ENCODE results near the gene HIVEP1.

Gene HIVEP1

DNA sequence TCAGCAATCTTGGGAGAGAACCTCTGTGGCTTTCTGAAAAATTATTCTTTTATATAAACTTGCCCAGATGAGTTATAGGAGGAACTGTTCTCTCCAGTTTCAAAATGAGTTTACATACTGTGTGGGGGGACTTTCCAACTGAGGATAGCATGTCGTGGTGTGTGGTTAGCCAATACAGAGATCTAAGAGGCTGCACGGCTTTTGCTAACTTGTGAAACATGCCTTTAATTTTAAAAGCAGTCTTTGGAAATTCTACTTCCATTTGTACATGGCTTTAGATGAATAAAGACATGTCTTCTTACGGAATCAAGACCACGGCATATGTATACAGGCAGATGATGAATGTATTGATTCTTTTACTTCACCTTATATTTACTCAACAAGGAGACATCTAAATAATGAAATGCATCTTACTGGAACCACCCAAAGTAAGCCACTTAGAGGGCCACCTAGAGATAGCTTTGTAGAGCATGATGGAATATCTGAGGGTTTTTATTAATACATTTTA lies 39.8 kb downstream of the HIVEP1 start:
- no peak for DNase-seq

DNA sequence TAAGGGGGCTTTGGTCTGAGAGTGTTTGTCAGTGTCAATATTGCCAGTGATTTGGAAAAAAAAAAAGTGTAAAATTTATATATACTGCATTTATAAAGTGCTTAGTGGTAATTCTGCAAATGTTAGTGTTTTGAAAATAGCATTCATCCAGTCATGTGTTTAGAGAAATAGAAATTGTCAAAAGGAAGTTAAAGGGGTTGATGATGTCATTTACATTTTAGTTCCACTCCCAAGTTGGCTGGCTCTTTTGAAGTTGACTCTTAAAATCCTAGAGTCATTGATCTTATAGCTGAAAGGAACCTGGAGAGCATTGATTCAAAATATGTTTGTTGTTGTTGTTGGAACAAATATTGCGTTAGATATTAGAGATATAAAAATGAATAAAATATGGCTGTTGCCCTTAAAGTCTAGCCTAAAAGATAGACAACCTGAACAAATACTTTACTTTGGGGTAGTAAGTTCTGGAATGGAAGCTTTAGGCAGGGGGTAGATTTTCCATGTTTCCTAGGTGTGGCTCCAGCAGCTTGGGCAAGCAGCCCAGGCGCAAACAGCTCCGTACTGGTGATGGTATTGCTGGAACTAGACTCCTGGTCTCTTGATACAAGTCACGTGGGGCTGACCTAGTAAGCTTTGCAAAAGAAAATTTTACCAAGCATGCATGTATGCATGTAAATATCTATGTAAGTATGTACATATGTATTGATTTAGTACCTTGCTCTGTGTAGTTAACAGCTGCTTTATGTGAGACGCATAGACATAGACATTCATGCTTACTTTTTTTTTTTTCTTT lies 46.3 kb downstream of the HIVEP1 start:
- no peak for DNase-seq

DNA sequence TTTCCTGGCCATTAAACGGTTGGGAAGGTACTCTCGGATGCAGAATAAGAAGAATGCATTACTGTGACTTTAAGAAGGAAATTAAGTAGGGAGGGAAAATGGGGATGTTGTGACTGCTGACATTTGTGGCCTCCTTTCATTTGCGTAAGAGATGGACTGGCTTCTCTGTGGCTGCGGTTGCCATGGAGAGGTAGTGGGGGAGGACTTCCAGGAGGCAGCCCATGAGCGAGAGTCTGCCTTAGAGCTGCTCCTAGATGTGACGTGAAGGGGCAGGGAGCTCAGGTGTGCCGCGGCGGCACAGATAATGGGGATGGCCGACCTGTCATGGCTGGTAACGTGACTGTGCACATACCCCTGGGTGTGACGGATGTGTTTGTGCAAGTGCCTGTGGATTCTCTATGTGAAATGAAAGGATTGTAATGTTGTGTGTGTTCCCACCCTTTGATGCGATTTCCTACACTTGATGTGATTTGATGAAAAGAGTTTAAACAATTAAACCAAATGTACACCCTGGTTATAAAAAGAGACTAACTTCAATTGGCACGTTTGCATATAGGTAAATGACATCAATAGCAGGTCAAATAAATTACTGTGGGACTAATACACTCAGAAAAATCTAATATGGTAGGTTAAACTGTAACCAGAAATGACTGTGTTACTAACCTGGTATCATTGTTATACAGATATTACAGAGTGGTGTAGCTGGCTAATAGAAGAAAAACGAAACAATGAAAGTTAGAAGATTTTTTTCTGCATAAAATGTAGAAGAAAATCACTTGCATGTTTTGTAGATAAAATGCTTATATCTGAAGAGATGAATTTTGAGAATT lies 48.9 kb downstream of the HIVEP1 start:
- DNase-seq = peak; percentile 68

DNA sequence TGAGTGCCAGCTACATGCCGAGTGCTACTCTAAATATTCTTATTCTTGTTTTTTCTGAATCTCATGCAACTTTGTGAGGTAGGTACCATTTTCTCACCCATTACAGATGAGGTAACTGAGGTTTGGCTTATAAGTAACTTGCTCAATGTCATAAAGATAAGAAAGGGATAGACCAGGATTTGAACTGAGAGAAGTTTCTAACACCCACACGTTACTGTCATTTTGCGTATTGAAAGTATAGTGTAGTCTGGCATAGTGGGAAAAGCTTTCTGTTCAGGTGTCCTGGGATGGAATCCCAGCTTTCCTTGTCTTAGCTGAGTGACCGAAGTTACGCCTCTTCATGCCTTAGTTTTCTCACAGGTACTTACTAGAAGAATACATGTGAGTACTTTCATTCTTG lies 50.5 kb downstream of the HIVEP1 start:
- DNase-seq = no peak

DNA sequence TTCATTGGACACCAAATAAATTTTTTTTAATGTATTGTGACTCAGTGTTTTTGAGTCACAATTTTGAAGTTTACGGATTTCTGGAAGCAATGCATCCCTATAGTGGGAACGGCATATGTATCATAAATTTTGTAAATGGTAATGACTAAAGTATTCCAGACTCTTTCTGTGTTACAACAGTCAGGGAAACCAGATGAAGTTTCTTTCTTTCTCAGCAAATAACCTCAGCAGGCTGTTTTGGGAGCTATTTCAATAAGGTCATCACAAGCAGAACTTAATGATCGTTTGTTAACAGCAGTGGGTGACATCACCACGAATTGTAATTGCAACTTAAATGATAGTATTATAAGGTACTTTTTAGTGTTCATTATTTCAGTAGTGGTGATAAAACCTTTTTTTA lies 52.0 kb downstream of the HIVEP1 start:
- DNase-seq = no peak

DNA sequence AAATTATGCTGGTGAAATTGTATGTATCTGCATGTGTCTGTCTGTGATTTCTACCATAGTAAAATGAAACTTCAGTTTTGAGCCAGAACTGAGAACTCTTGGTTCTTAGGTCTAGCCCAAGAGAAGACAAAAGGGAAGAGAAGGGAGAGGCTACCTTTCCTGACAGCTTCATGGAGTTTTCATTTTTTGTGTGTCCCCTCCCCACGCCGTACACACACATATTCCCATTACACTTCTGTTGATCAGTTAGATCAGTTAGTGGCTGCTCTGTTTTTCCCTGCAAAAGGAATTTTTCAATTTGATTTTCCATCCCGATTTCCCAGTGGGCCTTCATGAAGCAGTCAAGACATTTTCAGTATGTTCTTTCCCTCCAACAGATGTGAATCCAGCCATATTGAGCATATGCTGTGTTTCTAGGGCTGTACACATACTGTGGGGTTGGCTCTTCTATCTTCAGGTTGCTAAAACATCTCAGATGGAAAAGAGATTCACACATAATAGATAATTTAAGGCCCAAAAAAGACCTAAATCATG lies 52.5 kb downstream of the HIVEP1 start:
- no peak for DNase-seq

DNA sequence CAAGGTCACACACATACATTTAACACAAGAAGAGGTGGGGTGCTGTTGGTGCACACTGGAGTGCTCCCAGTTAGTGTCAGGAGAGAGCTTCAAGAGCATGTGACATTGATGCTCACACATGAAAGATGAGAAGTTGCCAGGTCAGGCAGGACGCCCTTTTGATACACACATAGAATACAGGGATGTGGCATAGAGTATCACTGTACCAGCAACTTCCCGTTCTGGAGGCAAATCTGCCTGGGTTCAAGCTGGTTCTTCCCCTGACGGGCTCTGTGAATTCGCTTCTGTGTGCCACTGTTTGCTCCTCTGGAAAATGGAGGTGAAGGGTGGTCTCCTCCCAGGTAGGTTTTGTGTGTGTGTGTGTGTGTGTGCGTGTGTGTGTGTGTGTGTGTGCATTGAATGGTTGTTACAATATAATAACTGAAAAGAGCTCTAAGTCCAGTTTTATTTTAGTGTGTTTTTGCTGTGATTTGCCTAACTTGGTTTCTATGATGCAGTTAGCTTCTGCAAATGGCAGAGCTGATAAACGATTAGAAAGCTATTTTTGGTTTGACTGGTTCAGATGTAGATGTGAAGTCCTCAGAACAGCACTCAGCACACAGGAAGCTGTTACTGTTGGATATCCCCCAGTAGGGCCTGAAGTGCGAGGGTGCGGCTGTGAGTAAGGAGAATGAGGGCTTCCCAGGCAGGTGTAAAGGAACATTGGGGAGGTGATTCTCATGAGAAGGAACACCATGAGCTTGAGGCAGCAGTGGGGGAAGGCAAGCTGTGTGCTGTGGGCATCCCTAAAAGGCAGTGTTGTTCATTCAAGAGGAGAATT lies 53.4 kb downstream of the HIVEP1 start:
- no peak for DNase-seq

DNA sequence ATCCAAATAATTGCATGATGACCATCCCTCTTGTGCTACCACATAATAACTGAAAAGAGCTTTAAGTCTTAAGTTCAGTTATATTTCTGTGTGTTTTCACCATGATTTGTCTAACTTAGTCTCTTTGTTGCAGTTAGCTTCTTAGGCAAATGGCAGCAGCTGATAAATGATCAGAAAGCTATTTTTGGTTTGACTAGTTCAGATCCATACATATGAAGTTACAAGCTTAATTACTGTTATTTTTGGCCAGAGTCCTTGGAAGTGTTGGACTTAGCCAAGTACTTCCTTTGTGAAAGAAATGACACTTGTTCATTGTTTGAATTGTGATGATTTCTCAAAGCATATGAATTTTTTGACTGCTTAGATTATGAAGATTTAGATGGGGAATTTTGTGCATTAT lies 54.2 kb downstream of the HIVEP1 start:
- DNase-seq = no peak

DNA sequence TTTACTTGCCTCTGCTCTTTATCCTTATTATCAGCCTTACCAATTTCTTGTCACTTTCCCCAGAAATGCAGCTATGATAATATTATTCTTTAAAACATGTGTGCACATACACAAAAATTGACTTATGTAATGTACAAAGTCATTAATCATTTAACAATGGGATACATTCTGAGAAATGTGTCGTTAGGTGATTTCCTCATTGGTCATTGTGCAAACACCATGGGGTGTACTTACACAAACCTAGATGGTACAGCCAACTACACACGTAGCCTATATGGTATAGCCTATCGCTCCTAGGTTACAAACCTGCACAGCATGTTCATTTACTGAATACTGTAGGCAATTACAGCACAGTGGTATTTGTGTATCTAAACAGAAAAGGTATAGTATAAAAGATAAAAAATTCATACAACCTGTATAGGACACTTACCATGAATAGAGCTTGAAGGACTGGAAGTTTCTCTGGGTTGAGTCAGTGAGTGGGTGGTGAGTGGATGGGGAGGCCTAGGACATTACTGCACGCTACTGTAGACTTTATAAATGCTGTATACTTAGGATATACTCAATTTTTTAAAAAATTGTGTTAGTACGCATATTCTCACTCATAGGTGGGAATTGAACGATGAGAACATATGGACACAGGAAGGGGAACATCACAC lies 56.9 kb downstream of the HIVEP1 start:
- no peak for DNase-seq

DNA sequence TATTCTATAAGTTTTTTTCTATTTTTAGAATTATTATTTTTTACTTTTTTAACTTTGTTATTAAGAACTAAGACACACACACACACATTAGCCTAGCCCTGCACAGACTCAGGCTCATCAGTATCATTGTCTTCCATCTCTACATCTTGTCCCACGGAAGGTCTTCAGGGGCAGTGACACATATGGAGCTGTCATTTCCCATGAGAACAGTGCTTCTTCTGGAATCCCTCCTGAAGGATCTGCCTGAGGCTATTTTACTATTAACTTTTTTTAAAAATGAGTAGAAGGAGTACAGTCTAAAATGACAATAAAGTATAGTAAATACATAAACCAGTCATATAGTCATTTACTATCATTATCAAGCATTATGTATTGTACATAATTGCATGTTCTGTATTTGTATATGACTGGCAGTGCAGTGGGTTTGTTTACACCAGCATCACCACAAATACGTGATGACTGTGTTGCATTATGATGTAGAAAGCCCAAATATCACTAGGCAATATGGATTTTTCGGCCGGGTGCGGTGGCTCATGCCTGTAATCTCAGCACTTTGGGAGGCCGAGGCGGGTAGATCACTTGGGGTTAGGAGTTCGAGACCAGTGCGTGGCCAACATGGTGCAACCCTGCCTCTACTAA lies 57.9 kb downstream of the HIVEP1 start:
- DNase-seq = no peak

DNA sequence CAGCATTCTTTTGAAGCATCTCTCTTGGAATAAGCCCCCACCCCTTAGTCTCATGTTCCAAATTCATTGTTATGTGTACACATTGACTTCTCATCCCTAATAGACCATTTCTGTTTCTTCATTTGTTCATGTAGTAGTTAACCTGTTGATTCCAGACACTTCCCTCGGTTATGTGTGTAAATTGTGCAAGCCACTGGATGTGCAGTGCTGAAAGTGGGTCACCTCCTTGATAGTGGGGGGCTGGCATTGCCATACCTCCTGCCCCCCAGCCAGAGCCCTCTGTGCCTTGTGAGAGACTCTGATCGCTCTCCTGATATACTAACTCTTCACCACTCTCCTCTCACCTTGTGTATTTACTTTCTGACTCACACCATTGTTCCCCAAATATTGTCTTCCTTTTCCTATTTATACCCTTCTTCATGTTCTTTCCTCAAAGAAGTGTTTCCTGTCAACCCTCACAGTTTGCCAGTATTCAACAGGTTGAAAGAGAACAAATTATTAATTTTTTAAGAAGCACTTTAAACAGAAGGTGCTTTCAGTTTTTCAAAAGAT lies 59.0 kb downstream of the HIVEP1 start:
- DNase-seq = no peak

DNA sequence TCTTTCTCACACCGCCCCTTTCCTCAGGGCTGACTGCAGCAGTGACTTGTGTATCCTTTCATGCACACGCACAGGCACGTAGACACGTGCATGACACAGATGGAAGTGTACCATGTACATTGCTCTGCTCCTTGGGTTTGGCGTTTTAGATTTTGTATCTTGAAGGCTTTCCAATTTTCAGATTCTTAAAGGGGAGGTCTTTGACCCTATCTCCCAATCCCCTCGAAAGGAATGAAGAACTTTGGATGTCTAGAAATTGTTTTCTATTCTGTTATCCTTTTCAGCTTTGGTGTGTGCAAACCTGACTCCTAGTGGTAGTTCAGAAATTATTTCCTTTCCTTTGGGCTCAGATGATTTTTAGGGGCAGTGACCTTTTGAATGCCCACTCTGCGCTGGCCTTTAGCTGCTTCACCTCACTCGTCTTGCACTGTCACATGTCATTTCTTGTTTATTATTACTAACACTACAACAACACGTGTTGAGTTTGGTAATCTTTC lies 63.0 kb downstream of the HIVEP1 start:
- DNase-seq = no peak

DNA sequence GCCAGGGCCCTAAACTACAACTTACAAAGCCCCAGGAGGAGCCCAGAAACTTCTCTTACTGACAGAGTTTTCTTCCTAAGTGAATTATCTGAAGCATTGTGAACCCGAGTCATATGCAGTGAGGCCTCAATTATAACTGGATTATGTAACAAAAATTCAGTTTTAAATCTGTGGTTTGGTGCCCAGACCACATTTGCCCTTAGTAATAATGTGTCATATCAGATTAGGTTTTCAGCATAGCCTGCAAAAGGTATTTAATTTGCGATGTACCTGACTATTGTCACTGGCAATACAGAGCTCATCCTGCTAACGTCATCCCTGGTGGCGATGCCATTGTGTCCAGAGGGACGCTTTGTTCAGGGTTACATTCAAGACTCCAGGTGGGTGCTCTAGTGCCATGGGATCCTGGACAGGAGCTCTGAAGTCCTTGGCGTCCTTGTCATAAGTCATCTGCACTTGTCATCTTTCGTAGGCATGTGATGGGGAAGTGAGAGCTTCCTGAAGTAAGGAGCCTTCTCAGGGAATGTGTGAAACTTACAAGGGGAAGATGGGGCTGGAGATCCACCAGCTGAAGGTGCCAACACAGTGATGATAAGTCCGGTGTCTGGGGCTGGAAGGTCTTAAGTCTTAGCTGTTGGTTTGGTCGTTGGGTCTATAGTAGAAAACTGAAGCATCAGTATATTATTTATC lies 65.1 kb downstream of the HIVEP1 start:
- no peak for DNase-seq

DNA sequence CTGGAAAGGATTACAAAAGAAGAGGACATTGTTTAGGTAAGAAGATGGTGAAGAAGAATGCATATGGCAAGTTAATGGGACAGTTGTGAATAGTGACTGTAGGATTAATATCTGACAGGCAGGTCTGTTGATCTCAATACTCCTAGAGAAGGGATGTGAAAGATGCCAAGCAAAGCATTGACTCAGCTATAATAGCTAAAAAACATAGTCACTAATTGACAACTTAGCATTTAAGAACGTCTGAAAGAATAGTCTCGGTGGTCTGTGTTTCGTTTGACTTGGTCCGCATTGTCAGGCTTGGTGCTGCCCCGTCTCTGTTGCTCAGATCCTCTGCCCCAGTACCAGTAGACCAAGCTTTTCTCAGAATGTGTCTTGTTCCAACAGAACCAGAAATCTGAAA lies 65.9 kb downstream of the HIVEP1 start:
- no peak for DNase-seq

DNA sequence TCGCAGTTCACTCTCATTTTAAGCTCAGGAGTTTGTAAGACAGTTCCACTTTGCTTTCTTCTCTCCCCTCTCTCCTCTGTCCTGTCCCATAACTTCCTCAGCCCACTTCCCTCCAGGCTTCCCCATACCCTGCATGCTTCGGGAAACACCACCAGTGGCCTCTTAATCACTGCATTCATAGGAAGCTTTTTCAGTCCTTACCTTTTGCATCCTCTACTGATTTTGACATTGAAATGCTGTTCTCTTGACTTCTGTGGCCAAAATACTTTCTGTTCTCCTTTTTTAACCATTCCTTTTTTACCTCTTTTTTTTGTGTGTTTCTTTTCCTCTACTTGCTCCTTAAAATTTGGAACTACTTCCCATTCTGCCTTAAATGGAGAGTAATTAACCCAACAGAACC lies 69.7 kb downstream of the HIVEP1 start:
- DNase-seq = no peak

DNA sequence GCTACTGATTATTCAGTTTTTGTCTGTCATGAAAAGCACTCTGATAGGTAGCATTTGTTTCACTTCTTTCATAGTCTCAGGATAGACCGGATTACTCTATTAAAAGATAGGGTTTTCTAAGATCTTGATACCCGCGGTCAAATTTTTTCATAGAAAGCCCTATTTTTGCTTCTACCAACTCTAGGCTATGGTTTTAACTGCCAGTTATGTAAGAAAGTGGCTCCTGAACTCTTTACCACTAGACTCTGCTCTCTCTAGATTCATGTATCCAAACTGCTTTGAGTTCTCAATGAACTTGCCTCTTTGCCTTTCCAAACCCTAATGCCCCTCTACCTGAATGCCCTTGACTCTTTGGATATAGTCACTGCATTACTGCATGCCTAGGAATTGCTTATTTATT lies 70.3 kb downstream of the HIVEP1 start:
- no peak for DNase-seq

DNA sequence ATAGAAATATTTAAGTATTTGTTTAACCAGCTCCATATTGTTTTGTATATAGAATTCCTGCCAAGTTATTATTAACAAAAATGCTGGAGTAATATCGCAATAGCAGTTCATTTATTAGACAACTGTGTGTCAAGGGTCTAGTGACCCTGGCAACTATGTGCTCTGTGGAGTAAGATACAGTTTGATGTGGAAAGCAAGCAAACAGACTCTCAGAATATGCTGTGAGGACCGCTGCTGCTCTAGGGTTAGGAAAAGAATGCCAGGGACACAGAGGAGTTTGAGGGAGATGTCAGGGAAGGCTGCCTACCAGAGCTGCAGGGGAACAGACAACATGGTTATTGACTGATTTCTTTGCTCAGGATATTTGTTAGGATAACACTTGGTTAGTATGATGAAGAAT lies 71.2 kb downstream of the HIVEP1 start:
- DNase-seq = no peak

DNA sequence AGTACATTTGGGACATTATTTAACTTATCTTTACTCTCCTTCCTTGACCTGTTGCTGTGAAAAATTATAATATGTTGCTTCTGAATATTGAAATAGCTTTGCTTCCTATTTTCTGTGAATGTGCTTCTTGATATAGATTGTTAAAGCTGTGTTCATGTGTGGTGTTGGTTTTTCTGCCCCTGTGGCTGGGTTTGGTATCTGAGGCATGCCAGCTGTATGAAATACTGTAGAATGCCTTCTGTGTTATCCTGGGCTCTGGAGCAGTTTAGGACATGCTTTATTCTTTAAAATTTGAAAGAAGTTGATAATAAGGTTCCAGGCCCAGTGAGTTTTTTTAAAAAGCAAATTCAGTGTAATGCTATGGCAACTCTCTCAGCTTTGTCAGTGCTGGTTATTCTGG lies 71.7 kb downstream of the HIVEP1 start:
- DNase-seq = no peak

DNA sequence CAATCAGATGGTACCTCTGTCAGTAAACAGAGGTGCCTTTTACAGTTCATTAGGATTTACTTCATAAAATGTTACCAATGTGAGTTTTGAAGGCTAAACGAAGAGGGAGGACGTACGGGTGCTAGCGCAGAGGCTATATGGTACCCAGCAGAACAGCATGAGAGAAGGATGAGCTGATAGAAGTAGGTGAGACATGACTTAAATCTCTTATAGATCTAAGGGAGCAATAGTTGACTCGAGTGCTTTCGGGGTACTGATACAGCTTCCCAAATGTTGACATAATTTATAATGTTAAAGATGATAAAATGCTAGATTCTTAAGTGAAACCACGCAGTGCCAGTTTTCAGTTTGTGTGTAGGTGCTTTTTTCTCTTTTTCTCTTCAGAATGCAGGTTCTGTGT lies 72.6 kb downstream of the HIVEP1 start:
- no peak for DNase-seq

DNA sequence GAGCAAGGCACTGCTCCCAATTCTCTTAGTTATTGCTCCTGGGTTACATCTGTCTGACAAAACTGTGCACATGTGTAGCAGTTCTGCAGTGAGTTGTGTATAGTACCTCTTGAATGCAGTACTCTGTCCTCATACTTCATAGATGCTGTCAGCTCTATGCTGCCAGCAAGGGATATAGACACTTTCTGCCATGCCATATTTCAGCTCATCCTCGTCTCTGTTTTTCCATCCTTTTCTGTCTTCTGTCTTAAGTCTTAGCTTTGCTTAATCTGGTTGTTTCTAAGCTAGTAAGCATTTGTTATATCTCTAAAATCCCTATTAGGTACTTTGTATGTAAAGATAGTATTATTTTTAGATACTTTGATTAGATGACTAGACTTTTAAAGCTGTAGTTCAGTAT lies 76.4 kb downstream of the HIVEP1 start:
- no peak for DNase-seq

DNA sequence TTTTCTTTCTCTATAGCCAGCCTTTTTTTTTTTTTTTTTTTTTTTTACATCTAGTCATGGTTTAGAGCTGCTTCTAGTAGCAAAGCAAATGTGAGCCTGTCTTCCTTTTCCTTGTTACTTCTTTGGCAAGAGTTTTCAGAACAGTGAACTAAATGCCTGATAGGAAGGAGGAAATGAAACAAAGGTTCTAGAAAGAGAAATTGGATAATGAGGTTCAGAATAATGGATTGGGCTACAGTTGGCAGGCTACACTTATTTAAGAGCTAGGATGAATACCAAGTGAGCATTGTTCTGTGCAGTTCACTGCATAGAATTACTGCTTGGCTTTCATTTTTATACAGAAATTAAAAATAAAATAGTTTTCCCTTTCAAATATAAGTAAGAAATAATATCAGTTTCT lies 78.6 kb downstream of the HIVEP1 start:
- no peak for DNase-seq

Measured in activated CD4-positive, CD25-positive, alpha-beta regulatory T cell treated with anti-CD3 and anti-CD28 coated beads, Interleukin-2, amount 50 U/mL, for 72 hours (primary cell).